ENCODE data around the gene BRINP3. TPM values are rescaled to one million over a fixed set of nuclear protein-coding genes. Genes with fewer than 3 reads are reported as not detected.

Gene BRINP3
- total RNA-seq, 1 experiment from 2014 or later = 0.28 TPM

- TF ChIP-seq, protein P1, sequence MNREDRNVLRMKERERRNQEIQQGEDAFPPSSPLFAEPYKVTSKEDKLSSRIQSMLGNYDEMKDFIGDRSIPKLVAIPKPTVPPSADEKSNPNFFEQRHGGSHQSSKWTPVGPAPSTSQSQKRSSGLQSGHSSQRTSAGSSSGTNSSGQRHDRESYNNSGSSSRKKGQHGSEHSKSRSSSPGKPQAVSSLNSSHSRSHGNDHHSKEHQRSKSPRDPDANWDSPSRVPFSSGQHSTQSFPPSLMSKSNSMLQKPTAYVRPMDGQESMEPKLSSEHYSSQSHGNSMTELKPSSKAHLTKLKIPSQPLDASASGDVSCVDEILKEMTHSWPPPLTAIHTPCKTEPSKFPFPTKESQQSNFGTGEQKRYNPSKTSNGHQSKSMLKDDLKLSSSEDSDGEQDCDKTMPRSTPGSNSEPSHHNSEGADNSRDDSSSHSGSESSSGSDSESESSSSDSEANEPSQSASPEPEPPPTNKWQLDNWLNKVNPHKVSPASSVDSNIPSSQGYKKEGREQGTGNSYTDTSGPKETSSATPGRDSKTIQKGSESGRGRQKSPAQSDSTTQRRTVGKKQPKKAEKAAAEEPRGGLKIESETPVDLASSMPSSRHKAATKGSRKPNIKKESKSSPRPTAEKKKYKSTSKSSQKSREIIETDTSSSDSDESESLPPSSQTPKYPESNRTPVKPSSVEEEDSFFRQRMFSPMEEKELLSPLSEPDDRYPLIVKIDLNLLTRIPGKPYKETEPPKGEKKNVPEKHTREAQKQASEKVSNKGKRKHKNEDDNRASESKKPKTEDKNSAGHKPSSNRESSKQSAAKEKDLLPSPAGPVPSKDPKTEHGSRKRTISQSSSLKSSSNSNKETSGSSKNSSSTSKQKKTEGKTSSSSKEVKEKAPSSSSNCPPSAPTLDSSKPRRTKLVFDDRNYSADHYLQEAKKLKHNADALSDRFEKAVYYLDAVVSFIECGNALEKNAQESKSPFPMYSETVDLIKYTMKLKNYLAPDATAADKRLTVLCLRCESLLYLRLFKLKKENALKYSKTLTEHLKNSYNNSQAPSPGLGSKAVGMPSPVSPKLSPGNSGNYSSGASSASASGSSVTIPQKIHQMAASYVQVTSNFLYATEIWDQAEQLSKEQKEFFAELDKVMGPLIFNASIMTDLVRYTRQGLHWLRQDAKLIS (CRISPR knock-in tag; IDR thresholded peaks at IDR 0.05; ENCODE audit: borderline replicate concordance) = no peak
- no peak for TF ChIP-seq ZNF232 (CRISPR knock-in tag; IDR thresholded peaks at IDR 0.05)
- TF ChIP-seq ESRRA (CRISPR knock-in tag; IDR thresholded peaks at IDR 0.05; ENCODE audit: borderline replicate concordance) = no peak
- TF ChIP-seq, protein P2, sequence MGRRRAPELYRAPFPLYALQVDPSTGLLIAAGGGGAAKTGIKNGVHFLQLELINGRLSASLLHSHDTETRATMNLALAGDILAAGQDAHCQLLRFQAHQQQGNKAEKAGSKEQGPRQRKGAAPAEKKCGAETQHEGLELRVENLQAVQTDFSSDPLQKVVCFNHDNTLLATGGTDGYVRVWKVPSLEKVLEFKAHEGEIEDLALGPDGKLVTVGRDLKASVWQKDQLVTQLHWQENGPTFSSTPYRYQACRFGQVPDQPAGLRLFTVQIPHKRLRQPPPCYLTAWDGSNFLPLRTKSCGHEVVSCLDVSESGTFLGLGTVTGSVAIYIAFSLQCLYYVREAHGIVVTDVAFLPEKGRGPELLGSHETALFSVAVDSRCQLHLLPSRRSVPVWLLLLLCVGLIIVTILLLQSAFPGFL (CRISPR knock-in tag; IDR thresholded peaks at IDR 0.05; ENCODE audit: borderline replicate concordance) = no peak
- TF ChIP-seq ZNF263 (CRISPR knock-in tag; IDR thresholded peaks at IDR 0.05; ENCODE audit: low read depth) = no peak
- TF ChIP-seq, protein P3, sequence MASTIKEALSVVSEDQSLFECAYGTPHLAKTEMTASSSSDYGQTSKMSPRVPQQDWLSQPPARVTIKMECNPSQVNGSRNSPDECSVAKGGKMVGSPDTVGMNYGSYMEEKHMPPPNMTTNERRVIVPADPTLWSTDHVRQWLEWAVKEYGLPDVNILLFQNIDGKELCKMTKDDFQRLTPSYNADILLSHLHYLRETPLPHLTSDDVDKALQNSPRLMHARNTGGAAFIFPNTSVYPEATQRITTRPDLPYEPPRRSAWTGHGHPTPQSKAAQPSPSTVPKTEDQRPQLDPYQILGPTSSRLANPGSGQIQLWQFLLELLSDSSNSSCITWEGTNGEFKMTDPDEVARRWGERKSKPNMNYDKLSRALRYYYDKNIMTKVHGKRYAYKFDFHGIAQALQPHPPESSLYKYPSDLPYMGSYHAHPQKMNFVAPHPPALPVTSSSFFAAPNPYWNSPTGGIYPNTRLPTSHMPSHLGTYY (CRISPR knock-in tag; IDR thresholded peaks at IDR 0.05) = no peak
- TF ChIP-seq FOXK1 (CRISPR knock-in tag; IDR thresholded peaks at IDR 0.05) = no peak
- TF ChIP-seq, protein P4, sequence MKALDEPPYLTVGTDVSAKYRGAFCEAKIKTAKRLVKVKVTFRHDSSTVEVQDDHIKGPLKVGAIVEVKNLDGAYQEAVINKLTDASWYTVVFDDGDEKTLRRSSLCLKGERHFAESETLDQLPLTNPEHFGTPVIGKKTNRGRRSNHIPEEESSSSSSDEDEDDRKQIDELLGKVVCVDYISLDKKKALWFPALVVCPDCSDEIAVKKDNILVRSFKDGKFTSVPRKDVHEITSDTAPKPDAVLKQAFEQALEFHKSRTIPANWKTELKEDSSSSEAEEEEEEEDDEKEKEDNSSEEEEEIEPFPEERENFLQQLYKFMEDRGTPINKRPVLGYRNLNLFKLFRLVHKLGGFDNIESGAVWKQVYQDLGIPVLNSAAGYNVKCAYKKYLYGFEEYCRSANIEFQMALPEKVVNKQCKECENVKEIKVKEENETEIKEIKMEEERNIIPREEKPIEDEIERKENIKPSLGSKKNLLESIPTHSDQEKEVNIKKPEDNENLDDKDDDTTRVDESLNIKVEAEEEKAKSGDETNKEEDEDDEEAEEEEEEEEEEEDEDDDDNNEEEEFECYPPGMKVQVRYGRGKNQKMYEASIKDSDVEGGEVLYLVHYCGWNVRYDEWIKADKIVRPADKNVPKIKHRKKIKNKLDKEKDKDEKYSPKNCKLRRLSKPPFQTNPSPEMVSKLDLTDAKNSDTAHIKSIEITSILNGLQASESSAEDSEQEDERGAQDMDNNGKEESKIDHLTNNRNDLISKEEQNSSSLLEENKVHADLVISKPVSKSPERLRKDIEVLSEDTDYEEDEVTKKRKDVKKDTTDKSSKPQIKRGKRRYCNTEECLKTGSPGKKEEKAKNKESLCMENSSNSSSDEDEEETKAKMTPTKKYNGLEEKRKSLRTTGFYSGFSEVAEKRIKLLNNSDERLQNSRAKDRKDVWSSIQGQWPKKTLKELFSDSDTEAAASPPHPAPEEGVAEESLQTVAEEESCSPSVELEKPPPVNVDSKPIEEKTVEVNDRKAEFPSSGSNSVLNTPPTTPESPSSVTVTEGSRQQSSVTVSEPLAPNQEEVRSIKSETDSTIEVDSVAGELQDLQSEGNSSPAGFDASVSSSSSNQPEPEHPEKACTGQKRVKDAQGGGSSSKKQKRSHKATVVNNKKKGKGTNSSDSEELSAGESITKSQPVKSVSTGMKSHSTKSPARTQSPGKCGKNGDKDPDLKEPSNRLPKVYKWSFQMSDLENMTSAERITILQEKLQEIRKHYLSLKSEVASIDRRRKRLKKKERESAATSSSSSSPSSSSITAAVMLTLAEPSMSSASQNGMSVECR (CRISPR knock-in tag; IDR thresholded peaks at IDR 0.05; ENCODE audit: borderline replicate concordance) = no peak
- TF ChIP-seq E2F5 (CRISPR knock-in tag; IDR thresholded peaks at IDR 0.05) = no peak
- no peak for TF ChIP-seq E2F1 (CRISPR knock-in tag; IDR thresholded peaks at IDR 0.05)
- TF ChIP-seq ZNF138 (CRISPR knock-in tag; conservative IDR thresholded peaks at IDR 0.05) = no peak
- TF ChIP-seq, protein P5, sequence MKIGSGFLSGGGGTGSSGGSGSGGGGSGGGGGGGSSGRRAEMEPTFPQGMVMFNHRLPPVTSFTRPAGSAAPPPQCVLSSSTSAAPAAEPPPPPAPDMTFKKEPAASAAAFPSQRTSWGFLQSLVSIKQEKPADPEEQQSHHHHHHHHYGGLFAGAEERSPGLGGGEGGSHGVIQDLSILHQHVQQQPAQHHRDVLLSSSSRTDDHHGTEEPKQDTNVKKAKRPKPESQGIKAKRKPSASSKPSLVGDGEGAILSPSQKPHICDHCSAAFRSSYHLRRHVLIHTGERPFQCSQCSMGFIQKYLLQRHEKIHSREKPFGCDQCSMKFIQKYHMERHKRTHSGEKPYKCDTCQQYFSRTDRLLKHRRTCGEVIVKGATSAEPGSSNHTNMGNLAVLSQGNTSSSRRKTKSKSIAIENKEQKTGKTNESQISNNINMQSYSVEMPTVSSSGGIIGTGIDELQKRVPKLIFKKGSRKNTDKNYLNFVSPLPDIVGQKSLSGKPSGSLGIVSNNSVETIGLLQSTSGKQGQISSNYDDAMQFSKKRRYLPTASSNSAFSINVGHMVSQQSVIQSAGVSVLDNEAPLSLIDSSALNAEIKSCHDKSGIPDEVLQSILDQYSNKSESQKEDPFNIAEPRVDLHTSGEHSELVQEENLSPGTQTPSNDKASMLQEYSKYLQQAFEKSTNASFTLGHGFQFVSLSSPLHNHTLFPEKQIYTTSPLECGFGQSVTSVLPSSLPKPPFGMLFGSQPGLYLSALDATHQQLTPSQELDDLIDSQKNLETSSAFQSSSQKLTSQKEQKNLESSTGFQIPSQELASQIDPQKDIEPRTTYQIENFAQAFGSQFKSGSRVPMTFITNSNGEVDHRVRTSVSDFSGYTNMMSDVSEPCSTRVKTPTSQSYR (CRISPR knock-in tag; IDR thresholded peaks at IDR 0.05) = no peak
- no peak for TF ChIP-seq ZNF219 (CRISPR knock-in tag; IDR thresholded peaks at IDR 0.05; ENCODE audit: borderline replicate concordance)
- no peak for TF ChIP-seq RORB (CRISPR knock-in tag; IDR thresholded peaks at IDR 0.05)
- no peak for TF ChIP-seq CREB1 (CRISPR knock-in tag; IDR thresholded peaks at IDR 0.05)
- no peak for TF ChIP-seq JAZF1 (CRISPR knock-in tag; IDR thresholded peaks at IDR 0.05)
- no peak for TF ChIP-seq SP1 (CRISPR knock-in tag; conservative IDR thresholded peaks at IDR 0.05)
- no peak for TF ChIP-seq ZNF671 (CRISPR knock-in tag; IDR thresholded peaks at IDR 0.05)
- Mint-ChIP-seq H3K36me3 (no peaks in the 10 kb centered on the region), H3K27me3 (ENCODE audit: low read depth) (no peaks in the 10 kb centered on the region), H3K27ac (no peak overlapping the region), H3K9me3 (no peaks in the 10 kb centered on the region), H3K4me1 (no peaks in the 10 kb centered on the region), H3K4me3 (no peak overlapping the region)
- no peak for ATAC-seq
- POLR2A ChIA-PET = no interaction called here
- CTCF ChIA-PET = no interaction called here
- no peak for DNase-seq (ENCODE audit: low spot score)
Measured at GRCh38 chr1:190344454-190344853, 133.2 kb downstream of the BRINP3 start.

Measured in WTC11 (cell line).